NCI-H1092 treated with DMSO at 0.1 percent for 48 hours (cell line): ENCODE data around the gene GPC6.

Experiments used
- DNase-seq: peaks from one replicate; lab custom pipeline; 2025; lab: John Stamatoyannopoulos, UW

GPC6 gene

GRCh38 chr13:93744886-93745285 is 518.3 kb downstream of the GPC6 start:
- DNase-seq: no peak

- no peak for DNase-seq
Observed at GRCh38 chr13:93745884-93746283, 519.3 kb downstream of the GPC6 start.

- no peak for DNase-seq
Observed at GRCh38 chr13:93746589-93746988, 520.0 kb downstream of the GPC6 start.

GRCh38 chr13:93750676-93751075 is 524.1 kb downstream of the GPC6 start:
- no peak for DNase-seq

- DNase-seq: no peak
Observed at GRCh38 chr13:93751117-93751516, 524.5 kb downstream of the GPC6 start.

- no peak for DNase-seq
Observed at GRCh38 chr13:93752541-93752940, 525.9 kb downstream of the GPC6 start.

GRCh38 chr13:93753639-93754038 is 527.0 kb downstream of the GPC6 start:
- no peak for DNase-seq

GRCh38 chr13:93755341-93755740 is 528.7 kb downstream of the GPC6 start:
- no peak for DNase-seq

GRCh38 chr13:93758575-93758974 is 532.0 kb downstream of the GPC6 start:
- no peak for DNase-seq

- DNase-seq: no peak
Observed at GRCh38 chr13:93762708-93763426, 536.3 kb downstream of the GPC6 start.

- no peak for DNase-seq
Observed at GRCh38 chr13:93765062-93765461, 538.5 kb downstream of the GPC6 start.

GRCh38 chr13:93765811-93766210 is 539.2 kb downstream of the GPC6 start:
- no peak for DNase-seq

- DNase-seq: no peak
Observed at GRCh38 chr13:93766719-93767118, 540.1 kb downstream of the GPC6 start.

GRCh38 chr13:93767180-93767916 is 540.7 kb downstream of the GPC6 start:
- DNase-seq: no peak

GRCh38 chr13:93767917-93768409 is 541.4 kb downstream of the GPC6 start:
- DNase-seq: no peak

- DNase-seq: no peak
Observed at GRCh38 chr13:93769101-93769500, 542.5 kb downstream of the GPC6 start.

- DNase-seq: no peak
Observed at GRCh38 chr13:93769607-93770006, 543.0 kb downstream of the GPC6 start.

- no peak for DNase-seq
Observed at GRCh38 chr13:93771227-93771626, 544.6 kb downstream of the GPC6 start.

- no peak for DNase-seq
Observed at GRCh38 chr13:93771782-93772181, 545.2 kb downstream of the GPC6 start.

GRCh38 chr13:93774506-93774905 is 547.9 kb downstream of the GPC6 start:
- DNase-seq: no peak

GRCh38 chr13:93775027-93775426 is 548.4 kb downstream of the GPC6 start:
- no peak for DNase-seq

GRCh38 chr13:93775507-93776108 is 549.0 kb downstream of the GPC6 start:
- DNase-seq: no peak

GRCh38 chr13:93776936-93777335 is 550.3 kb downstream of the GPC6 start:
- no peak for DNase-seq
